Endometrium (tissue), 2 donors: ENCODE measurements around the gene ATXN7L1.

Experiments
- FAIRE-seq: peaks from 2 replicates; lab custom pipeline; 2012; peaks lifted over from hg19 to GRCh38; lab: Jason Lieb, UNC
- donor health status: control.
- donor health status: control.

ATXN7L1 gene

GRCh38 chr7:105876091-105876963 is at the start of gene ATXN7L1:
Gene ATXN7L1, minus strand, starts transcription at chr7:105876599. Its CDS starts 41 bp downstream, at chr7:105876558.
- FAIRE-seq: no peak

- no peak for FAIRE-seq
Observed at GRCh38 chr7:105926131-105926530, 49.7 kb upstream of the ATXN7L1 start.

GRCh38 chr7:105924945-105925344 is 48.5 kb upstream of the ATXN7L1 start:
- no peak for FAIRE-seq

GRCh38 chr7:105920766-105921165 is 44.4 kb upstream of the ATXN7L1 start:
- no peak for FAIRE-seq

GRCh38 chr7:105917659-105918058 is 41.3 kb upstream of the ATXN7L1 start:
- FAIRE-seq: no peak

GRCh38 chr7:105916603-105917002 is 40.2 kb upstream of the ATXN7L1 start:
- no peak for FAIRE-seq

- FAIRE-seq: no peak
Observed at GRCh38 chr7:105913947-105914346, 37.5 kb upstream of the ATXN7L1 start.

GRCh38 chr7:105911961-105912575 is 35.7 kb upstream of the ATXN7L1 start:
- no peak for FAIRE-seq

- FAIRE-seq: no peak
Observed at GRCh38 chr7:105910172-105910571, 33.8 kb upstream of the ATXN7L1 start.

GRCh38 chr7:105909742-105910141 is 33.3 kb upstream of the ATXN7L1 start:
- FAIRE-seq: no peak

- FAIRE-seq: no peak
Observed at GRCh38 chr7:105907129-105907846, 30.9 kb upstream of the ATXN7L1 start.

- no peak for FAIRE-seq
Observed at GRCh38 chr7:105906695-105907094, 30.3 kb upstream of the ATXN7L1 start.

- FAIRE-seq: no peak
Observed at GRCh38 chr7:105905910-105906568, 29.6 kb upstream of the ATXN7L1 start.

- no peak for FAIRE-seq
Observed at GRCh38 chr7:105905209-105905909, 29.0 kb upstream of the ATXN7L1 start.

GRCh38 chr7:105904064-105904463 is 27.7 kb upstream of the ATXN7L1 start:
- no peak for FAIRE-seq

GRCh38 chr7:105902325-105902911 is 26.0 kb upstream of the ATXN7L1 start:
- no peak for FAIRE-seq

- no peak for FAIRE-seq
Observed at GRCh38 chr7:105897999-105898398, 21.6 kb upstream of the ATXN7L1 start.

GRCh38 chr7:105896407-105896911 is 20.1 kb upstream of the ATXN7L1 start:
- no peak for FAIRE-seq

- FAIRE-seq: no peak
Observed at GRCh38 chr7:105894131-105894530, 17.7 kb upstream of the ATXN7L1 start.

GRCh38 chr7:105892387-105892786 is 16.0 kb upstream of the ATXN7L1 start:
- FAIRE-seq: no peak
